Chondrocyte (in vitro differentiated cells): ENCODE measurements around the gene GLIPR1. TPM values are rescaled to one million over a fixed set of nuclear protein-coding genes. Genes with fewer than 3 reads are reported as not detected.

Source experiments
- DNase-seq: peaks from one replicate; pipeline ENCODE4 v3.0.0; 2021; ENCODE audit warnings: mixed read lengths, low spot score
- H3K27ac Mint-ChIP-seq: one replicate; pipeline ENCODE4 v1.8.0; 2021; ENCODE audit warnings: mild to moderate bottlenecking, moderate library complexity, mixed read lengths; ENCODE audit not compliant: unreplicated experiment
- H3K27me3 Mint-ChIP-seq: 2 replicates; pipeline ENCODE4 v1.8.0; 2021; ENCODE audit warnings: low read depth, mixed read lengths
- H3K36me3 Mint-ChIP-seq: 2 replicates; pipeline ENCODE4 v1.8.0; 2021; ENCODE audit warnings: low read depth, mixed read lengths
- H3K4me1 Mint-ChIP-seq: 2 replicates; pipeline ENCODE4 v1.8.0; 2021; ENCODE audit warnings: low read depth, mild to moderate bottlenecking, mixed read lengths
- H3K4me3 Mint-ChIP-seq: one replicate; pipeline ENCODE4 v1.8.0; 2021; ENCODE audit warnings: mild to moderate bottlenecking, moderate library complexity, mixed read lengths; ENCODE audit not compliant: unreplicated experiment
- H3K9me3 Mint-ChIP-seq: 2 replicates; pipeline ENCODE4 v1.8.0; 2021; ENCODE audit warnings: low read depth, mixed read lengths
- total RNA-seq: library from RNA; stranded (reverse); gene quantifications from 3 replicates; pipeline ENCODE4 v1.2.1, GENCODE V29; 2021
- TF ChIP-seq, protein P1 (sequence below): fragments of 200-600 bp; sonication (generic); IDR thresholded peaks from 2 replicates; pipeline ENCODE4 v1.5.0; 2021; ENCODE audit warnings: antibody characterized with exemption, mild to moderate bottlenecking, moderate library complexity

GLIPR1 gene
- total RNA-seq, 1 donor from 2014 or later: 123 TPM

DNA sequence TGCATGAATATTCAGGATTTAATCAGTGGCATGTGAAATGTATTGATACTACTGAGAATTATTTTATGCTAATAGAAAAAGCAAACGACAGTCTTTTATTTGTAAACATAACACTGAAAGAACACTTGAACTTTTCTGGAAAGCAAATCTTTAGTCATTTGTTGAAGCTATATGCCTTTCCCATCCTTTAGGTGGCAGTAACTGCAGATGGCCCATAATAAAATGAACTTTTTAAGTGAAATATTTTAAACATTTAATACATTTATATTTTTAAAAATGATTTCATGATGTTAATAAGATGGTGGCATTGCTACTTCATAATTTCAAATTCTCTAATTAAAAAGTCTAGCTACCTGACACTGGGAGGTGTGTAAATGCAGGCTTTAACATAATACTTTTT is 44.7 kb downstream of the GLIPR1 start:
- Mint-ChIP-seq H3K27ac (no peak overlapping the region), H3K4me3 (no peak overlapping the region), H3K27me3 (no peaks in the 10 kb centered on the region), H3K36me3 (peaks cover 6% of the 10 kb centered on the region), H3K9me3 (peaks cover 7% of the 10 kb centered on the region), H3K4me1 (peaks cover 6% of the 10 kb centered on the region)
- DNase-seq: no peak
- TF ChIP-seq, protein P1, sequence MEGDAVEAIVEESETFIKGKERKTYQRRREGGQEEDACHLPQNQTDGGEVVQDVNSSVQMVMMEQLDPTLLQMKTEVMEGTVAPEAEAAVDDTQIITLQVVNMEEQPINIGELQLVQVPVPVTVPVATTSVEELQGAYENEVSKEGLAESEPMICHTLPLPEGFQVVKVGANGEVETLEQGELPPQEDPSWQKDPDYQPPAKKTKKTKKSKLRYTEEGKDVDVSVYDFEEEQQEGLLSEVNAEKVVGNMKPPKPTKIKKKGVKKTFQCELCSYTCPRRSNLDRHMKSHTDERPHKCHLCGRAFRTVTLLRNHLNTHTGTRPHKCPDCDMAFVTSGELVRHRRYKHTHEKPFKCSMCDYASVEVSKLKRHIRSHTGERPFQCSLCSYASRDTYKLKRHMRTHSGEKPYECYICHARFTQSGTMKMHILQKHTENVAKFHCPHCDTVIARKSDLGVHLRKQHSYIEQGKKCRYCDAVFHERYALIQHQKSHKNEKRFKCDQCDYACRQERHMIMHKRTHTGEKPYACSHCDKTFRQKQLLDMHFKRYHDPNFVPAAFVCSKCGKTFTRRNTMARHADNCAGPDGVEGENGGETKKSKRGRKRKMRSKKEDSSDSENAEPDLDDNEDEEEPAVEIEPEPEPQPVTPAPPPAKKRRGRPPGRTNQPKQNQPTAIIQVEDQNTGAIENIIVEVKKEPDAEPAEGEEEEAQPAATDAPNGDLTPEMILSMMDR: peak; percentile 81

DNA sequence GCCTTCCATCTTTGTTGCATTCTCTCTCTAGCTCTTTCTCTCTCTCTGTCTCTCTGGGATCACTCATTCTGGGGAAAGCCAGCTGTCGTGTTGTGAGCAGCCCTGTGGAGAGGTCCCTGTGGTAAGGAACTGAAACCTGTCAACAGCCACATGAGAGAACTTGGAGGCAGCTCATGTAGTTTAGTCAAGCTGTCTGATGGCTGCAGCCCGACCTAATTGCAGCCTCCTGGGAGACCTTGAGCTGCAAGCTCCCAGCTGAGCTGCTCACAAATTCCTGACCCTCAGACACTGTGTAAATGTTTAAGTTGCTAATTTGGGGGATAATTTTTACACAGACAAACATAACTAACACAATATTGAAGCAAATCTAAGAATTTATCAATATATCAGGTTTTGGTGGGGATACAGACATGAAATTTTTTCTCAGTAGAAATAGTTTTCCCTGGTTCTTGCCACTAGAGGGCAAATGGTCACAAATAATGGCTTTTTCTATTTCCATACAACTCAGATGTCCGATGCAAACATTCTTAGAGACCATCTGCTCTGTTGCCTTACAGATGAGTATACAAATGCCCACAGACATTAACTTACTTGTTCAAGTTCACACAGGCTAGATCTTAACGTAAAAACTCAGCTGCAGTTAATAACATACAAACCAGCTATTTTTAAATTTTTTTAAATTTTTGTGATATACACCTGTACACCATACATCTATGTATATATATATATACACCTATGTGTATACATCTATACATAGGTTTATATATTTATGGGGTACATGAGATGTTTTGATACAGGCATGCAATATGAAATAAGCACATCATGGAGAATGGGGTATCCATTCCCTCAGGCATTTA is 46.3 kb downstream of the GLIPR1 start:
- H3K27ac Mint-ChIP-seq: no peak overlapping the region

DNA sequence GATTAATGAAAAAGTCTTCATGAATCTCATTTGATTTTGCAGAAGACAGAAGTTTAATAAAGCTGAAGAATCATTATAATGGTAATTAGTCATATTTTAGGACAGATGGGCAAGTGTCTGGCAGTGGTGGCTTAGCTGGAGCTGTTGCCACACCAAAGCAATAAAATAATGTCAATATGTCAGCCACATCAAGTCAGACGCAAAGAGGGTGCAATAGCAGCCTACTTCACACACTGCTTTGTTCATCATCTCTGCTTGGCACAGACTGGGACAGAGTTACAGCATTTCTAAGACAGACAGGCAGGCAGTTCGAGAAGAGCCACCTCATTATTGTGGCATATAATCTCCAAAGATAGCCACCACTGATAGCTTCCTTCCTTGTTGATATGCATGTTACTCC is 47.7 kb downstream of the GLIPR1 start:
- H3K4me1 Mint-ChIP-seq: peaks cover 6% of the 10 kb centered on the region
- no peaks in the 10 kb centered on the region for H3K36me3 Mint-ChIP-seq
- H3K9me3 Mint-ChIP-seq: no peaks in the 10 kb centered on the region
- no peaks in the 10 kb centered on the region for H3K27me3 Mint-ChIP-seq
- H3K27ac Mint-ChIP-seq: no peak overlapping the region
- no peak for DNase-seq
- TF ChIP-seq, protein P1: no peak
- H3K4me3 Mint-ChIP-seq: no peak overlapping the region

More for the DNA sequence above, 46.3 kb downstream of the GLIPR1 start:
- Mint-ChIP-seq H3K9me3 (no peaks in the 10 kb centered on the region), H3K4me3 (no peak overlapping the region), H3K4me1 (peaks cover 6% of the 10 kb centered on the region), H3K27me3 (no peaks in the 10 kb centered on the region), H3K36me3 (peaks cover 3% of the 10 kb centered on the region)
- no peak for DNase-seq
- TF ChIP-seq, protein P1: peak; percentile 95

DNA sequence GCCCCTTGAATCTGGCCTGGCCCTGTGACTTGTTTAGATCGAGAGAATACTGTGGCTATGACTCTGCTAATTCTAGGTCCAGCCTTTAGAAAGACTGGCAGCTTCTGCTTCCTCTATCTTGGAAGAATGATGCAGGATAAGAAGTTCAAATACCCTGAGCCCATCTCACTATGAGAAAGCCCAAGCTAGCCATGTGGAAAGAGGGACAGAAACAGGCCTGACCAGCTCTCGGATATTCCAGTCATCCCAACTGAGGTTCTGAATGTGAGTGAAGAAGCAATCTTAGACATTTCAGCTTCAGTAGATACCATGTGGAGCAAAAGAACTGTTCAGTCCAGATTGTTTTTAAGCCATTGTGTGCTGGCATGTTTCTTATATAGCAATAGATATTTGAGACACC is 48.1 kb downstream of the GLIPR1 start:
- Mint-ChIP-seq H3K27ac (no peak overlapping the region), H3K4me3 (no peak overlapping the region), H3K36me3 (no peaks in the 10 kb centered on the region), H3K27me3 (no peaks in the 10 kb centered on the region), H3K4me1 (peaks cover 6% of the 10 kb centered on the region), H3K9me3 (no peaks in the 10 kb centered on the region)
- TF ChIP-seq, protein P1: no peak
- DNase-seq: no peak

DNA sequence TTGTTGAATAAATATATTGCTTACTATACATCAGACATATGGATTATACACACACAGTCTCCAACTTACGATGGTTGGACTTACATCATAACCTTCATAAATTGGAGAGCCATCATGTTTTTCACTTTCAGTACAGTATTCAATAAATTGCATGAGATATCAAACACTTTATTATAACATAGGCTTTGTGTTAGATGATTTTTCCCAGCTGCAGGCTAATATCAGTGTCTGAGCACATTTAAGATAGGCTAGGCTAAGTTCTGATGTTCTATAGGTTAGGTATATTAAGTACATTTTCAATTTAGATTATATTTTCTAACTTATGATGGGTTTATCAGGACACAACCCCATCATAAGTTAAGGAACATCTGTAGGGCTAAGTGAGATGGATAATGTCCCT is 48.8 kb downstream of the GLIPR1 start:
- Mint-ChIP-seq H3K27me3 (no peaks in the 10 kb centered on the region), H3K27ac (no peak overlapping the region), H3K4me3 (no peak overlapping the region), H3K36me3 (no peaks in the 10 kb centered on the region), H3K9me3 (no peaks in the 10 kb centered on the region), H3K4me1 (peaks cover 6% of the 10 kb centered on the region)
- no peak for DNase-seq
- TF ChIP-seq, protein P1: no peak
